C4-2B (cell line): Measurements from ENCODE around the gene ADGRD1.

Experiments
- H3K27ac ChIP-seq: fragments of 450-650 bp; 2 replicates; pipeline ENCODE4 v1.5.1; 2017
- ZFX ChIP-seq: fragments of 450-650 bp; IDR thresholded peaks from 2 replicates; pipeline ENCODE4 v1.6.1; 2017
- TF ChIP-seq, protein P1 (sequence below): fragments of 450-650 bp; conservative IDR thresholded peaks from 2 replicates; pipeline ENCODE4 v1.5.1; 2017; ENCODE audit warnings: mild to moderate bottlenecking

The ADGRD1 gene

DNA sequence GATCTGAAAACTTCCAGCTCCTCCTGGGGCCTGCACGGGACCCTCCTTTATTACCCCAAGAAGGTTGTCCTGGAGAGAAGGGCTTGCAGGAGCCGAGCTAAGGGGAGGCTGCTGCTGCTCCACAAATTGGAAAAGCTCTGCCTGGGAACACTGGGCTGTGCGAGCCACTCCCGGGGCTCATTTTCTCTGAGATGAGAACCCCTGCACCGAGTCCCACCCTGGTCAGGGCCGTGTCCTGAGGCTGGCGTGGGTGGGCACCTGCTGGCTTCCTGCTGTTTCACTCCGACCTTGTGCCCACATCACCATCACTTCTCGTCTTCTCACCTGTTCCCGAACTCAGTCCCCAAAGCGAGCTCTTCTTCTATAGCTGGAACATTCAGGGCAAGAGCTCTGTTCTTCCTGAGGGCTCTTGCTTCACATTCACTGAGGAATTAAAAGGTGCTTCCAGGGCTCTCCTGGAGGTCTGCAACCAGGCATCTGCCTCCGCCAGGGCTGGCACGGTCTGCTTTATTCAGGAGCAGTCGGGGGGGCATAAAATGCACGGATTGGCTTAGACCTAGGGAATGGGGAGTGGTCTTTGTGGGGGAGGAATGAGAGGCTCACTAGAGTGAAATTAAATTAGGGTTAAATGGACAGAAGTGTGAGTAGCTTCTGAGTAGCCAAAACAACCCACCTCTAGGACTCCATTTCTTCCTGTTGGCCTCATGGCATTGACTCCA, 98.5 kb downstream of the ADGRD1 start:
- H3K27ac ChIP-seq, result no peak overlapping the region
- TF ChIP-seq, protein P1, sequence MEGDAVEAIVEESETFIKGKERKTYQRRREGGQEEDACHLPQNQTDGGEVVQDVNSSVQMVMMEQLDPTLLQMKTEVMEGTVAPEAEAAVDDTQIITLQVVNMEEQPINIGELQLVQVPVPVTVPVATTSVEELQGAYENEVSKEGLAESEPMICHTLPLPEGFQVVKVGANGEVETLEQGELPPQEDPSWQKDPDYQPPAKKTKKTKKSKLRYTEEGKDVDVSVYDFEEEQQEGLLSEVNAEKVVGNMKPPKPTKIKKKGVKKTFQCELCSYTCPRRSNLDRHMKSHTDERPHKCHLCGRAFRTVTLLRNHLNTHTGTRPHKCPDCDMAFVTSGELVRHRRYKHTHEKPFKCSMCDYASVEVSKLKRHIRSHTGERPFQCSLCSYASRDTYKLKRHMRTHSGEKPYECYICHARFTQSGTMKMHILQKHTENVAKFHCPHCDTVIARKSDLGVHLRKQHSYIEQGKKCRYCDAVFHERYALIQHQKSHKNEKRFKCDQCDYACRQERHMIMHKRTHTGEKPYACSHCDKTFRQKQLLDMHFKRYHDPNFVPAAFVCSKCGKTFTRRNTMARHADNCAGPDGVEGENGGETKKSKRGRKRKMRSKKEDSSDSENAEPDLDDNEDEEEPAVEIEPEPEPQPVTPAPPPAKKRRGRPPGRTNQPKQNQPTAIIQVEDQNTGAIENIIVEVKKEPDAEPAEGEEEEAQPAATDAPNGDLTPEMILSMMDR, result no peak
- TF ChIP-seq ZFX, result no peak

DNA sequence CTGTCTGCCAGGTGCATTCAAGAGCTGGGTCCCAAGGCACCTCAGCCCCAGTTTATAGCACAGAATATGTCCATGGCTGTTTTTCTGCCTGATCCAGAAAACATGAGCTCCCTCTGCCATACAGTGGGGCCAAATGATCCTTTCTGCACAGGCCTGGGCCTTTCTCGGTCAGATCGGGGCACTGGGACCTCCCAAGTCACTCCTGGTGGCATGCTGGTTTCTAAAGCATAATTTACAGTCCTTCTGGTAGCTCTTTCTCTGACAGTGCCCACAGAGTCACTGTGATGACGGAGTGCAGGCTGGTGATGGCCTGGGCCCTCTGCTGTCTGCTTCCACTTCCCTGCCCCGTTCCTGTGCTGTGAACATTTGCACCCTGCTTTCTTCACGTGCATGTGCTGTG, 99.2 kb downstream of the ADGRD1 start:
- no peak overlapping the region for H3K27ac ChIP-seq
- TF ChIP-seq, protein P1, result no peak
- no peak for TF ChIP-seq ZFX

DNA sequence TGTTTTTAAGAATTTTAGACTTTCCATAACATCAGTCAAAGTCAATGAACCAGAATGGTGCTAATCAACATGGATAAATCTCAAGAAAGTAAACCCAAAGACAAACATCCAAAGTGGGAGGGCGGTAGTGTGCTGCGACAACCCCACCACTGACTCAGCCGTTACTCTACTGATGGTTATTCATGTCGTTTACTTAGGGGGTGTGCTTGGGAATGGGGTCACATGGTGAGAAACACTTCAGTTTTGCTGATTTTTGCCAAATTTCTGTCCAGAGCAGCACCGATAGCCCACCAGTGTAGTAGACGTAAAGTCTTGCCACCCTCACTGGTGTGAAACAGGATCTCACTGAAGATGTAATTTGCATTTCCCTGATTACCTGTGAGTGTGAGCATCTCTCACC, 99.9 kb downstream of the ADGRD1 start:
- no peak overlapping the region for H3K27ac ChIP-seq
- no peak for TF ChIP-seq ZFX
- TF ChIP-seq, protein P1, result no peak

DNA sequence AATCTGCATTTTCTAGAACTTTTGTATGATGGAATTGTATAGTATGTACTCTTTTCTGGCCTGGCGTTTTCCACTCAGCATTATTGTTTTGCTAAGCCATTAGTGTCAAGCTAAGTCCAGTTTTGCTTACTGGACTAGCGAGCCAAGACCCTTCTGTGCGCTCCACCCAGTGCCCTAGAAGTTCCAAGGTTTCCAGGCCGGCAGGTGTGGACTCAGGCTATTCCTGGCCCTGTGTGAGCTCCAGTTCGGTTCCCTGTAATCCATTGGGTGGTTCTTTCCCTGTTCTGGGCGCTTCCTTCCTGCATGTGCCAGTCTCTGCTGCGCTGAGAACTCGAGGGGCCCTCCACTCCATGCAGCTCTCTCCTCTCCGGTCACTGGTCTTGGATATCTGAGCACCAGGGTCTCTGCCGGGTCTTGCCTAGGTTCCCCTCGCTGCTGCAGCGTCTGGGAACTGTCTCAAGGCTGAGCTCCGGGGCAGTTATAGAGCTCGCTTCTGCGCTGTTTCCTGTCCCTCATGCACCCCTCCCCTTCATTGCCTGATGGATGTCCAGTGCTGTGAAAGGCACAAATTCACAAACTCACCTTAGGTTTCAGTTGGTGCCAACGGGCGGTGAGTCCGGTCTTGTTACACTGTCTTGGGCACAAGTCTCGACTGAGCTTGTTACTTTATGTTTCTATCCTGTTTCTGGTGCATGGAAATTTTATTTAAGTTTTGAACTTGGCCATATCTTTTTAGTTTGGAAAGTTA, 100.8 kb downstream of the ADGRD1 start:
- no peak for TF ChIP-seq ZFX
- TF ChIP-seq, protein P1, result no peak
- H3K27ac ChIP-seq, result no peak overlapping the region

DNA sequence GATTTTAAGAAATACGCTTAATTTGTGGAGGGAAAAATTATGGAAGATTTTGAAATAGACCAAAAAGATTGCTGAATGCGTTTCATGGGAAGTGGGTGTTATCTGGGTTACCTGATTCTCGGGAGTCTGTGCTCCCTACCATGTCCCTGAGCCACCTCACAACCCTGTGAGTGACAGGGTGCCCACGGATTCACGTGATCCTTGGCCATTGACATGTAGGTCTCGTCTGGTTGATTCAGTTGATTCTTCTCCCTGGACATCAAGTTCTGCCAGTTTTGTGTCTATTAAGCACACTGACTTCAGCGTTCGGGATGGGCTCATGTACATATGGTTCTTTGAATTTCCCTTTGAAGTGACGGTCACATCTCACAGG, 101.4 kb downstream of the ADGRD1 start:
- TF ChIP-seq, protein P1, result no peak
- no peak for TF ChIP-seq ZFX
- H3K27ac ChIP-seq, result no peak overlapping the region

DNA sequence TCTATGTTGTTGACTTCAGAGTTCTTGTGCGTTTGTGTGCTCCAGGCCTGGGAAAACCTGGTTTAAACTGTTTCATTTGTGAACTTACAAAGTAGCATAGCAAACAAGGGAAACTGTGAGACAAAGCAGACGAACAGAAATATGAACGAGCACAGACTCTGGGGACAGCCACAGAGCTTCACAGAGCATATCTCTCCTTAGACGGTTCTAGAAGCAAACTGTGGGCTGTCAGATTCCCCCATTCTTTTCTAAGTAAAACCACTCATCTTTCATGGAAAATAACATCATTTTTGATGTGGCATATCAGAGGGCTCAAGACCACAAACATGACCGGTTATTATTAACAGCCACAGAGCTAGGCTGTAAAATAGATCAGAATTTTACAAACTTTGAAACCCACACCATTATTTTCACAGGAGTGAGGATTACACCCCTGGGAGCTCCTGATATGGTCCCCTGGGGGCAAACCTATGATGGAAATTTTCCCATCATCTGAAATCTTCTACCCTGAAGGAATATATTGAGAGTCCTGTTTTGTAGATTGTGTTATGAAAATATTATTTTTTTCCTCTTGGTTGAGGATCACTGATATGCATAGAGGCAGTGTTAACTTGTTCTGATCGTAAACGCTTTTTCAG, 102.0 kb downstream of the ADGRD1 start:
- TF ChIP-seq, protein P1, result no peak
- no peak for TF ChIP-seq ZFX

DNA sequence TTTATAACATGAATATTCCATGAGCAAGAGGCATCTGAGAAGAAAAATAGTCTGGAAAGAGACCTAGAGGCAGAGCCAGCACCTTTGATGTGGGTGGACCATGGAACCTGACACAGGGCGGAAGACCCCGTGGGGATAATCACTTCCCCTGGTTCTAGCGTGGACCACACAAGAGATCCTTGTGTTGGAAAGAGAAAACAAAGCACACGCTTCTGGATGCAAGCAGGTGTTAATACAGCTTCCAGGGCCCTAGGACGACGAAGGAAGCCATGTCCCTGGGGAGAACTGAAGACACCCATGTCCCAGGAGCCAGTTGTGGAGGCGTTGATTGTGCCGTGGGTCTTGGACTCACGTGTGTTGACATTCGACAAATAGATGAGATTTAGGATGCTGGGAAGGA, 102.9 kb downstream of the ADGRD1 start:
- no peak overlapping the region for H3K27ac ChIP-seq
- TF ChIP-seq ZFX, result no peak
- TF ChIP-seq, protein P1, result no peak

More for the DNA sequence above, 102.0 kb downstream of the ADGRD1 start:
- no peak overlapping the region for H3K27ac ChIP-seq
